ENCODE data around the gene TRIM54. TPM values are rescaled to one million over a fixed set of nuclear protein-coding genes. Genes with fewer than 3 reads are reported as not detected.

The TRIM54 gene
- total and polyA plus RNA-seq, 9 of the 15 experiments (the other 6 are each of a cell fraction or from before 2014, with no cell fraction given): not detected

DNA sequence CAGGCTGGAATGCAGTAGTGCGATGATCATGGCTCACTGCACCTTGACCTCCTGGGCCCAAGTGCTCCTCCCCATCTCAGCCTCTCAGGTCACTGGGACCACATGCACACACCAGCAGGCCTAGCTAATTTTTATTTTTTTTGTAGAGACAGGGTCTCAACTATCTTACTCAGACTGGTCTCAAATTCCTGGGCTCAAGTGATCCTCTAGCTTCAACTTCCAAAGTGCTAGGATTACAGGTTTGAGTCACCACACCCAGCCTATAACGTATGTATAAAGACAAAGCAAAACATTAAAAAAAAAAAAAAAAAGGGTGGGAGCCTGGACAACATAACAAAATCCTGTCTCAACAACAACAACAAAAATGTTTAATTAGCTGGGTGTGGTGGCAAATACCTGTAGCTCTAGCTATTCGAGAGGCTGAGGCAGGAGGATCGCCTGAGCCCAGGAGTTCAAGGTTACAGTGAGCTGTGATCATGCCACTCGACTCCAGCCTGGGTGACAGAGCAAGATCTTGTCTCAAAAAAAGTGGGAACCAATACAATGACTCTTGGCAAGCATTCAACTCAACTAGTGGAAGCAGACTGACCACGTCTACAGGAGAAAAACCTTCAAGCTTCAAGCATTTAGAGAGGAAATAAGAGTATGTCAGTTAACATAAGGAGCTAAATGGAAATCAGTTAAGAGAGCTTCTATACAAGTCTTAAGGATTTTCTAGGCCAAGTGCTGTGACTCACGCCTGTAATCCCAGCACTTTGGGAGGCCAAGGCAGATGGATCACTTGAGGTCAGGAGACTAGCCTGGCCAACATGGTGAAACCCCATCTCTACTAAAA is 71.8 kb downstream of the TRIM54 start (continued):
- TF ChIP-seq, protein P1, sequence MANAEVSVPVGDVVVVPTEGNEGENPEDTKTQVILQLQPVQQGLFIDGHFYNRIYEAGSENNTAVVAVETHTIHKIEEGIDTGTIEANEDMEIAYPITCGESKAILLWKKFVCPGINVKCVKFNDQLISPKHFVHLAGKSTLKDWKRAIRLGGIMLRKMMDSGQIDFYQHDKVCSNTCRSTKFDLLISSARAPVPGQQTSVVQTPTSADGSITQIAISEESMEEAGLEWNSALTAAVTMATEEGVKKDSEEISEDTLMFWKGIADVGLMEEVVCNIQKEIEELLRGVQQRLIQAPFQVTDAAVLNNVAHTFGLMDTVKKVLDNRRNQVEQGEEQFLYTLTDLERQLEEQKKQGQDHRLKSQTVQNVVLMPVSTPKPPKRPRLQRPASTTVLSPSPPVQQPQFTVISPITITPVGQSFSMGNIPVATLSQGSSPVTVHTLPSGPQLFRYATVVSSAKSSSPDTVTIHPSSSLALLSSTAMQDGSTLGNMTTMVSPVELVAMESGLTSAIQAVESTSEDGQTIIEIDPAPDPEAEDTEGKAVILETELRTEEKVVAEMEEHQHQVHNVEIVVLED (CRISPR knock-in tag; IDR thresholded peaks at IDR 0.05): no peak
- peak; percentile 66; the same call in 1 of the 2 replicates for TF ChIP-seq HDAC2 (IDR thresholded peaks at IDR 0.05)
- no peak for TF ChIP-seq ZNF146 (CRISPR knock-in tag; IDR thresholded peaks at IDR 0.05; ENCODE audit: unreplicated experiment)
- no peak for TF ChIP-seq TCF3 (CRISPR knock-in tag; IDR thresholded peaks at IDR 0.05)
- no peak for TF ChIP-seq KLF6 (CRISPR knock-in tag; IDR thresholded peaks at IDR 0.05; ENCODE audit: borderline replicate concordance)
- no peak for TF ChIP-seq POU5F1 (IDR thresholded peaks at IDR 0.05; ENCODE audit: borderline replicate concordance, low read depth, low read length, partially characterized antibody)
- no peak for TF ChIP-seq PHB2 (IDR thresholded peaks at IDR 0.05; ENCODE audit: low read depth)
- no peak for TF ChIP-seq CAMTA2 (CRISPR knock-in tag; conservative IDR thresholded peaks at IDR 0.05)
- TF ChIP-seq POLR3A (IDR thresholded peaks at IDR 0.05; ENCODE audit: borderline replicate concordance, extremely low read depth, insufficient read depth, insufficient read length): no peak
- TF ChIP-seq HDAC3 (IDR thresholded peaks at IDR 0.05; ENCODE audit: borderline replicate concordance, partially characterized antibody): no peak
- no peak for TF ChIP-seq MCM7 (IDR thresholded peaks at IDR 0.05)
- no peak for TF ChIP-seq CBX5 (IDR thresholded peaks at IDR 0.05; ENCODE audit: borderline replicate concordance, low read depth)
- no peak for TF ChIP-seq XRCC3 (IDR thresholded peaks at IDR 0.05)
- TF ChIP-seq NUFIP1 (IDR thresholded peaks at IDR 0.05; ENCODE audit: partially characterized antibody): no peak
- TF ChIP-seq, protein P2, sequence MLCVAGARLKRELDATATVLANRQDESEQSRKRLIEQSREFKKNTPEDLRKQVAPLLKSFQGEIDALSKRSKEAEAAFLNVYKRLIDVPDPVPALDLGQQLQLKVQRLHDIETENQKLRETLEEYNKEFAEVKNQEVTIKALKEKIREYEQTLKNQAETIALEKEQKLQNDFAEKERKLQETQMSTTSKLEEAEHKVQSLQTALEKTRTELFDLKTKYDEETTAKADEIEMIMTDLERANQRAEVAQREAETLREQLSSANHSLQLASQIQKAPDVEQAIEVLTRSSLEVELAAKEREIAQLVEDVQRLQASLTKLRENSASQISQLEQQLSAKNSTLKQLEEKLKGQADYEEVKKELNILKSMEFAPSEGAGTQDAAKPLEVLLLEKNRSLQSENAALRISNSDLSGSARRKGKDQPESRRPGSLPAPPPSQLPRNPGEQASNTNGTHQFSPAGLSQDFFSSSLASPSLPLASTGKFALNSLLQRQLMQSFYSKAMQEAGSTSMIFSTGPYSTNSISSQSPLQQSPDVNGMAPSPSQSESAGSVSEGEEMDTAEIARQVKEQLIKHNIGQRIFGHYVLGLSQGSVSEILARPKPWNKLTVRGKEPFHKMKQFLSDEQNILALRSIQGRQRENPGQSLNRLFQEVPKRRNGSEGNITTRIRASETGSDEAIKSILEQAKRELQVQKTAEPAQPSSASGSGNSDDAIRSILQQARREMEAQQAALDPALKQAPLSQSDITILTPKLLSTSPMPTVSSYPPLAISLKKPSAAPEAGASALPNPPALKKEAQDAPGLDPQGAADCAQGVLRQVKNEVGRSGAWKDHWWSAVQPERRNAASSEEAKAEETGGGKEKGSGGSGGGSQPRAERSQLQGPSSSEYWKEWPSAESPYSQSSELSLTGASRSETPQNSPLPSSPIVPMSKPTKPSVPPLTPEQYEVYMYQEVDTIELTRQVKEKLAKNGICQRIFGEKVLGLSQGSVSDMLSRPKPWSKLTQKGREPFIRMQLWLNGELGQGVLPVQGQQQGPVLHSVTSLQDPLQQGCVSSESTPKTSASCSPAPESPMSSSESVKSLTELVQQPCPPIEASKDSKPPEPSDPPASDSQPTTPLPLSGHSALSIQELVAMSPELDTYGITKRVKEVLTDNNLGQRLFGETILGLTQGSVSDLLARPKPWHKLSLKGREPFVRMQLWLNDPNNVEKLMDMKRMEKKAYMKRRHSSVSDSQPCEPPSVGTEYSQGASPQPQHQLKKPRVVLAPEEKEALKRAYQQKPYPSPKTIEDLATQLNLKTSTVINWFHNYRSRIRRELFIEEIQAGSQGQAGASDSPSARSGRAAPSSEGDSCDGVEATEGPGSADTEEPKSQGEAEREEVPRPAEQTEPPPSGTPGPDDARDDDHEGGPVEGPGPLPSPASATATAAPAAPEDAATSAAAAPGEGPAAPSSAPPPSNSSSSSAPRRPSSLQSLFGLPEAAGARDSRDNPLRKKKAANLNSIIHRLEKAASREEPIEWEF (CRISPR knock-in tag; IDR thresholded peaks at IDR 0.05): no peak
- no peak for TF ChIP-seq TCF7 (IDR thresholded peaks at IDR 0.05; ENCODE audit: borderline replicate concordance)
- peak; percentile 55 for TF ChIP-seq EP400 (IDR thresholded peaks at IDR 0.05)
- TF ChIP-seq, protein P3, sequence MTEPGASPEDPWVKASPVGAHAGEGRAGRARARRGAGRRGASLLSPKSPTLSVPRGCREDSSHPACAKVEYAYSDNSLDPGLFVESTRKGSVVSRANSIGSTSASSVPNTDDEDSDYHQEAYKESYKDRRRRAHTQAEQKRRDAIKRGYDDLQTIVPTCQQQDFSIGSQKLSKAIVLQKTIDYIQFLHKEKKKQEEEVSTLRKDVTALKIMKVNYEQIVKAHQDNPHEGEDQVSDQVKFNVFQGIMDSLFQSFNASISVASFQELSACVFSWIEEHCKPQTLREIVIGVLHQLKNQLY (CRISPR knock-in tag; conservative IDR thresholded peaks at IDR 0.05): no peak
- peak; percentile 67 for TF ChIP-seq ZNF316 (IDR thresholded peaks at IDR 0.05)
- TF ChIP-seq, protein P4, sequence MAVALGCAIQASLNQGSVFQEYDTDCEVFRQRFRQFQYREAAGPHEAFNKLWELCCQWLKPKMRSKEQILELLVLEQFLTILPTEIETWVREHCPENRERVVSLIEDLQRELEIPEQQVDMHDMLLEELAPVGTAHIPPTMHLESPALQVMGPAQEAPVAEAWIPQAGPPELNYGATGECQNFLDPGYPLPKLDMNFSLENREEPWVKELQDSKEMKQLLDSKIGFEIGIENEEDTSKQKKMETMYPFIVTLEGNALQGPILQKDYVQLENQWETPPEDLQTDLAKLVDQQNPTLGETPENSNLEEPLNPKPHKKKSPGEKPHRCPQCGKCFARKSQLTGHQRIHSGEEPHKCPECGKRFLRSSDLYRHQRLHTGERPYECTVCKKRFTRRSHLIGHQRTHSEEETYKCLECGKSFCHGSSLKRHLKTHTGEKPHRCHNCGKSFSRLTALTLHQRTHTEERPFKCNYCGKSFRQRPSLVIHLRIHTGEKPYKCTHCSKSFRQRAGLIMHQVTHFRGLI (CRISPR knock-in tag; IDR thresholded peaks at IDR 0.05): no peak
